CD4-positive, alpha-beta T cell treated with Interleukin-10 for 1 hour (primary cell): ENCODE results near the gene CHRNE.
"Not testable (repeated sequence)": the region's sequence is repeated elsewhere in the genome, so short reads cannot be mapped to it uniquely, and the experiment has no call there.

Source experiments
- DNase-seq: peaks from one replicate; pipeline ENCODE4 v3.0.0-alpha.2; 2020

Gene CHRNE

GRCh38 chr17:4881761-4882555, 20.9 kb downstream of the CHRNE start:
- DNase-seq: peak; percentile 69

GRCh38 chr17:4880857-4881256, 22.0 kb downstream of the CHRNE start:
- DNase-seq: no peak

GRCh38 chr17:4879601-4880000, 23.3 kb downstream of the CHRNE start:
- DNase-seq: no peak

DNA sequence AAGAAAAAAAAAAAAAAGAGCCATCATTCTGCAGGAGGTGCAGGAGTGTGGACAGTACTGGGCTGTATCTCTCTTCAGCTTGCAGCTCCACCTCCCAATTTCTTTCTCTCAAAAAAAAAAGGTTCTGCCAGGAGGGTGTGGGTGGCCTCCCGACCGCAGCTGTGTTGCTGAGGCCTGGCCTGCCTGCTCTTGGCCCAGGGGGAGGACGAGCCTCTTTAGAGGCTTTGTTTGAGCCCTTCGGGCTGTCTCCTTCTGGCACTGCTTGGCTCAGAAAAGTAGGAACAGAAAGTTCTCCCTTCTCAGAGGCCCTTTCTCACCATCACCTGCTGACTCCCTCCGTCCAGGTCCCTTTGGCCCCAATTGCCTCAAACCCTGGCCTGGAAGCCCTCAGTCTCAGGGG, 25.8 kb downstream of the CHRNE start:
- no peak for DNase-seq

DNA sequence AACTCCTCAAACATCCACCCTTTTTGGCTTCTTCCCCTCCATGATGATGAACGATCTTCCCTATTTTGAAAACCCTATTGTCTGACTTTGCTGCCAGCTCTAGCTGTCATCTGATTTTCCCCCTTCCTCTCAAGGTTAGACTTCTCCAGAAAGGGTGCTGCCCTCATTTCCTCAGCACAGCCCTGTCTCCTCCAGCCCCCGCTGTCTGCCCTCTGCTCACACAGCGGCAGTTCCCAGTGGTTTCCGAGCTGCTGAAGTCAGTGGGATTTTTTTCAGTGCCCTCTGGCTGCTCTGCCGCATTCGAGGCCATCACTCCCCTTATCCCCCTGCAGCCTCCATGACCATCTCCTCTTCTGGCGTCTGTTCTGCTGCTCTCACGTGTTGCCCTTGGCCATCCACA, 30.1 kb downstream of the CHRNE start:
- DNase-seq: no peak

- DNase-seq: no peak
These were observed 32.0 kb downstream of the CHRNE start for GRCh38 chr17:4870855-4871254.

DNA sequence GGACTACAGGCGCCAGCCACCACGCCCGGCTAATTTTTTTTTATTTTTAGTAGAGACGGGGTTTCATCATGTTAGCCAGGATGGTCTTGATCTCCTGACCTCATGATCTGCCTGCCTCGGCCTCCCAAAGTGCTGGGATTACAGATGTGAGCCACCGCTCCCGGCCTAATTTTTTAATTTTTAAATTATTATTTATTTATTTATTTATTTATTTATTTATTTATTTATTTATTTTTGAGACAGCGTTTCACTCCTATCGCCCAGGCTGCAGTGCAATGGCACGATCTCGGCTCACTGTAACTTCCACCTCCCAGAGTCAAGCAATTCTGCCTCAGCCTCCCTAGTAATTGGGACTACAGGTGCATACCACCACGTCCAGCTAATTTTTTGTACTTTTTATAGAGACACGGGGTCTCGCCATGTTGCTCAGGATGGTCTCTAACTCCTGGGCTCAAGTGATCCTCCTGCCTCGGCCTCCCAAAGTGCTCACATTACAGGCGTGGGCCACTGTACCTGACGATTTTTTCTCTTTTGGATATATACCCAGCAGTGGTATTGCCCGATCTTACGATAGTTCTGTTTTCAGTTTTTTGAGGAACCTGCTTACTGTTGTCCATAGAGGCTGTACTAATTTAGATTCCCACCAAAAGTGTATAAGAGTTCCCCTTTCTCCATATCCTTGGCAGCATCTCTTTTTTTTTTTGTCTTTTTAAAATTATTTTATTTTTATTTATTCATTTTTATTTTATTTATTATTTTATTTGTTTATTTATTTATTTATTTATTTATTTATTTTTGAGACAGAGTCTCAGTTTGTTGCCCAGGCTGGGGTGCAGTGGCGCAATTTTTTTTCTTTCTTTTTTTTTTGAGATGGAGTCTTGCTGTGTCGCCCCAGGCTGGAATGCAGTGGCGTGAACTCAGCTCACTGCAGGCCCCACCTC, 33.6 kb downstream of the CHRNE start:
- DNase-seq: not testable (repeated sequence)

- not testable (repeated sequence) for DNase-seq
These were observed 35.4 kb downstream of the CHRNE start for GRCh38 chr17:4867535-4867934.

DNA sequence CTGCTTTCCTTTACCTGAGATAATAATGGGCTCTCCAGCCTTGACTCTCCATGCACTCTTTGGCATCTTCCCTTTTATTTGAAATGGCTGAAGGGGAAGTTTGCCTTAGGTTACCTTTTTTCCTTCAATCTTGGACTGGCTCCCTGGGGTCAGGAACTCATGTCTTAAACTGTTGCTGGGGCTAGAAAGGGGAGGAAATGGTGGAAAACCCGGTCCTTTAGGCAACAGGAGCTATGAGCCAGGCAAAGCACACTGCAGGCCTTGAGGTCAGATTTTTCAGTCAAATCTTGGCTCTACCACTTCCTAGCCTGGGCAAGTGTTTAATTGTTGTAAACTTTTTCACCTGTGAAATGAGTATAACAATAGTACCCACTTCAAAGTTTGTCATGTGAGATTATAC, 39.6 kb downstream of the CHRNE start:
- no peak for DNase-seq

GRCh38 chr17:4862720-4863119, 40.2 kb downstream of the CHRNE start:
- DNase-seq: no peak

DNA sequence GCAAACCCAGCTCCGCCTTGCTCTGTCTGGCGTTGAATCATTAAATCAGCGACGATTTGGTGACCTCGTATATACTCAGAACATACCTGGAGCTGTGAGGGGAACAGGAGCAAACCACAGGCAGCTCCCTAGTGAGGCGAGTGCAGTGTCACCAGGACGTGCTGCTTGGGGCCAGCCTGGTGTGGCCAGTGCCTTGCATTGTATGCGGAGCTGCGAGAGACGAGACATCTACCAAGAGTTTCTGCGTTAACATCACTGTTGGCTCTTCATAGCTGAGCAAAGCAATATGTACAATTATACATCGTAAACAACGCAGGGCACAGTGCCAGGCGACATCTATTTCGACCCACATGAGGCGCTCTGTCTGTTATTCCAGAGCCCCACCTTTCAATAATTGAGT, 41.8 kb downstream of the CHRNE start:
- DNase-seq: no peak

DNA sequence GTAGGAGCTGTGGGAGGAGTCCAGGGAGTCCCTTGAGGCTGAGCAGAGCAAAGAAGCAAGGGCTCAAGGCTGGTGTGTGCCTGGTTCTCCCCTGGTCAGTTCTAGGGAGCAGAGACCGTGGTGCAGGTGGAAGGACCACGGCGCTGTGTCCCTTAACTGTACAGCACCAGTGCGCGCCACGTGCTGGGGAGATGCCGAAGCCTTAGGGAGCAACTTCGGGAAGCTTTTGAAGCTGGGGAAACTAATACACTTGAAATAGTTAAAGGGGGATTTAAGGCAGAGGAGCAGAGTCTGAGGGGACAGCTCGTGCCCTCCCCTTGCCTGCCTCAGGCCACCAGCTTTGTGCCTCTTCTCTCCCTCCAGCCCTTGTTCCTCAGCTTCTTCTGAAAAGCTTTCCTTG, 42.2 kb downstream of the CHRNE start:
- no peak for DNase-seq

DNA sequence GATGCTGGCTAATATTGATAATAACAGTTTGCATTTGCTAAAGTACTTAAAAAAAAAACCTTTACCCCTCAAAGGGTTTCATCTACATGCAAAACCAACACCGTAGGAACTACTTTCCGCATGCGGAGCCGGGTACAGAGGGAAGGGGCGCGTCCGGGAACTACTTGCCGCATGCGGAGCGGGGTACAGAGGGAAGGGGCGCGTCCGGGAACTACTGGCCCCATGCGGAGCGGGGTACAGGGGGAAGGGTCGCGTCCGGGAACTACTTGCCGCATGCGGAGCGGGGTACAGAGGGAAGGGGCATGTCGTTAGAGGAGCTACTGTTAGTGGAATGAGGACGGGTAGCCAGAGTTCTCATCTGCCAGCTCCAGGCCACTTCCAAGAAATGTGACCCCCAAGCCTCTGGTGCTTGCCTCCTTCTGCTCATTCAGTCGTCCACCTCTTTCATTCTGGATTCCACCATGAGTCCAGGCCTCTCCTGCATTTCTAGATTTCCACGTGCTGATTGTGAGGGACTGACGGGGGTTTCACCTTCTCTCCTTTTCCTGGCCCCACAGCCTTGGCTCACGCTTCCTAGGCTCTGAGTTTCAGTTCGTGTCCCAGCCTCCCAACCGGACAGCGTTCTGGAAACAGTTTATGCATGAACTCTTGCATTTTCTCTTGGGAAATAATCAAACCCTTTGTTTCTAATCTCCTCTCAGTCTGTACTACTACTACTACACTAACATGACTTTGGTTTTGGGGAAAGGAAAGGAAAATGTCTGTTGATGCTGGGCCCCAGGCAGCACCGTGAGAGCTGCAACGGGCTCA, 42.9 kb downstream of the CHRNE start:
- no peak for DNase-seq

- no peak for DNase-seq
These were observed 44.0 kb downstream of the CHRNE start for GRCh38 chr17:4858882-4859260.

DNA sequence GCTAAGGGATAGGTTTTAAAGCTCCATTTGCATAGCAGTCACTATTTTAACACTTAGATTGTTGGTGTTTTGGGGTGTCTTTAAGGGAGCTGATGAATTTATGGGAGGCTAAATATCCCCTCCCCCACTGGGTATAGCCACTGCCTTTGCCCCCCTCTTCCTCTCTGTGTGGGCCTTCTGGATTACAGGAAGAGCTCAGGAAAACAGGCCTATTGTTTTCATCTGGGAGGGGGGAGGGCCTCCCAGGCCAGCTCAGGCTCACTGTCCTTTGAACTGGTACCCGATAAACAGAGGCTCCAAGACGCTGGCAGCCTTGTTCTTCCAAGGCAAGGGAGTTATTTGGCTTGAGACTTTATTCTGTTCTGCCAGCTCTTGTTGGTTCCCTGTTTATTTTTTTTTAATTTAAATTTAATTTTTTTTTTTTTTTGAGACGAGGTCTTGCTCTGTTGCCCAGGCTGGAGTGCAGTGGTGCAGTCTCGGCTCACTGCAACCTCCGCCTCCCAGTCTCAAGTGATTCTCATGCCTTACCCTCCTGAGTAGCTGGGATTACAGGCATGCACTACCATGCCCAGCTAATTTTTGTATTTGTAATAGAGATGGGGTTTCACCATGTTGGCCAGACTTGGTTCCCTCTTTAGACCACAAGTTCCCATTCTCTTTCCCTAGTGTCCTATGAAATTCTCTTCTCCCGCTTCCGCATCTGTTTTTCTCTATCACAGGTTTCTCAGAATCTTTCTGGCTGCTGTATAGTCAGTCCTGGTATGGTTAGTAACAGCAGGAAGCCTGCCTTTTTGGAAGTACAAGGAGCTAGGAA, 44.6 kb downstream of the CHRNE start:
- DNase-seq: no peak

DNA sequence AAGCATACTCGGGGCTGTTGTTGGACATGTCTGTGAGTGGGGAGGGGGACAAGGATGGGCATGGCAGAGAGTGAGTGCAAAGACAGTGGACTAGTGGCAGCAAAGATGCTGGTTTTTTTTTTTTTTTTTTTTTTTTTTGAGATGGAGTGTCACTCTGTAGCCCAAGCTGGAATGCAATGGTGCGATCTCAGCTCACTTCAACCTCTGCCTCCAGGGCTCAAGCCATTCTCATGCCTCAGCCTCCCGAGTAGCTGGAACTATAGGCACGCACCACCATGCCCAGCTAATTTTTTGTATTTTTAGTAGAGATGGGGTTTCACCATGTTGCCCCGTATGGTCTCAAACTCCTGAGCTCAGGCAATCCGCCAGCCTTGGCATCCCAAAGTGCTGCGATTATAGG, 45.6 kb downstream of the CHRNE start:
- not testable (repeated sequence) for DNase-seq

- DNase-seq: no peak
These were observed 46.0 kb downstream of the CHRNE start for GRCh38 chr17:4856937-4857314.

GRCh38 chr17:4856271-4856936, 46.5 kb downstream of the CHRNE start:
- no peak for DNase-seq

DNA sequence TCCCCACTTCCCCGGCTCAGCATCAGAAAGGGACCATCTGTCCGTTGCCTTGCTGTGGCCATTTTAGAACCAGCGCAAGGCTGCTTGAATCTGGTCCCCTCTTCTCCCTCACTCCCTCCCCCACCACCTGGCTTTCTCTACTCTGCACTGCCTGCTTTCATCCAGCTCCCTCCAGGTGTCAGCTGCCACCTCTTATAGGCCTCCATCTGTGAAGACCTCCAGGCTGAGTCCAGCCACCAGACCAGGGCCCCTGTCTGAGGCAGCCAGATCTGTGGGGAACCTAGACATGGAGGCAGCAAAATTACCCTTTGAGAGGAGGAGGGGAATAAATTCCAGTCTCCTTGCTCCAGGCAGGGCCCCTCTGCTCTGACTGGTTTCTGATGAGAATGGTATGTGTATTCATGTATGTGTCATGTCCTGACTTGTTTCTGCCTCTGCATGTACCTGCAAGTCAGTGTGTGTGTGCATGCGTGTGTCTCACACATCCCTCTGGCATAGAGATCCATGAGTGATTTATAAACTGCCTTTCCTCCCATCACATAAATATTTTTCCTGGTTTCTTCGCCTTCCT, 48.7 kb downstream of the CHRNE start:
- no peak for DNase-seq

- peak; percentile 56 for DNase-seq
These were observed 49.7 kb downstream of the CHRNE start for GRCh38 chr17:4853208-4853671.

DNA sequence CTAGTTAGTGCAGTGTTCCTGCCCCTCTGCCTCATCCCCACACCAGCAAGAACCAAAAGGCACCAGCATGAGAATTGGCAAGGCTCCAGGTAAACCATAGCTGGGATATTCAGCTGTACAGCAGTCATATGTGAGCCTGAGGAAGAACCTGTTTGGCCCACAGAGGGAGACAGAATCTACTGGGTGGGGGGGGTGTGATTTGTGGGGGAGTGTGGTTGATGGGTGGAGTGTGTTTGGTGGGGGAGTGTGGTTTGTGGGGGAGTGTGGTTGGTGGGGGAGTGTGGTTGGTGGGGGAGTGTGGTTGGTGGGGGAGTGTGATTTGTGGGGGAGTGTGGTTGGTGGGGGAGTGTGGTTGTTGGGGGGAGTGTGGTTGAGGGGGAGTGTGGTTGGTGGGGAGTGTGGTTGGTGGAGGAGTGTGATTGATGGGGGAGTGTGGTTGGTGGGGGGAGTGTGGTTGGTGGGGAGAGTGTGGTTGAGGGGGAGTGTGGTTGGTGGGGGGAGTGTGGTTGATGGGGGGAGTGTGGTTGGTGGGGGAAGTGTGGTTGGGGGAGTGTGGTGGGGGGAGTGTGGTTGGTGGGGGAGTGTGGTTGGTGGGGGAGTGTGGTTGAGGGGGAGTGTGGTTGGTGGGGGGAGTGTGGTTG, 50.2 kb downstream of the CHRNE start:
- peak; percentile 47 for DNase-seq
